Epithelial cell of proximal tubule (primary cell): Measurements from ENCODE around the gene ENTHD1. TPM values are rescaled to one million over a fixed set of nuclear protein-coding genes. Genes with fewer than 3 reads are reported as not detected.

ENCODE experiments used
- DNase-seq: peaks from one replicate; pipeline ENCODE4 v3.0.0-alpha.2; 2011; ENCODE audit warnings: low read depth
- H3K4me3 ChIP-seq: 2 replicates; pipeline ENCODE4 v1.5.1; 2011; ENCODE audit warnings: low read depth, mild to moderate bottlenecking, low read length
- CTCF ChIP-seq: conservative IDR thresholded peaks from 2 replicates; pipeline ENCODE4 v1.5.1; 2012; ENCODE audit warnings: low read depth, mild to moderate bottlenecking, low read length
- total RNA-seq: library from RNA; depleted of rRNA; stranded (reverse); fragments of >200 nt; gene quantifications from 2 replicates; pipeline ENCODE4 v1.2.3, GENCODE V29; 2015

ENTHD1 gene
- total RNA-seq, 1 donor from 2014 or later, result not detected

DNA sequence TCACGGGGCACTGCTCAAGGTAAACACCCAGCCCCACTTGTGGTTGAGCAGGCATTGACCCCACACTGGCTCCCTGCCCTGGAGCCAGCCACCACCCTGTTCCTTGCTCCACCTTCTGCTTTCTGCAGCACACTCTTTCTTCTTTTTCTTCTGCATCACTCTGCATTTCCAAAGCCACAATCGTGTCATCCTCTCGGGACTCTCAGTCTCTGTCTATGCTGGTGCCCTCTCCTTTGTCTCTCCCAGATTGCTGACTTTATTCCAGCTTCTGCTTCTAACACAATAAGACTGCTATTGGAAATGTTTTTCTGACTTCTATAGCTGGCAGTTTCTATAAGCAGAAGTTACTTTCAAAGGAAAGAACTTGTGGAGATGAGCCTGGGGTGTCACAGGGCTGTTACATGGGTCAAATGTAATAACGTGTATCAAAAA, 21.8 kb upstream of the ENTHD1 start:
- H3K4me3 ChIP-seq, result no peak overlapping the region
- TF ChIP-seq CTCF, result no peak
- DNase-seq, result no peak

DNA sequence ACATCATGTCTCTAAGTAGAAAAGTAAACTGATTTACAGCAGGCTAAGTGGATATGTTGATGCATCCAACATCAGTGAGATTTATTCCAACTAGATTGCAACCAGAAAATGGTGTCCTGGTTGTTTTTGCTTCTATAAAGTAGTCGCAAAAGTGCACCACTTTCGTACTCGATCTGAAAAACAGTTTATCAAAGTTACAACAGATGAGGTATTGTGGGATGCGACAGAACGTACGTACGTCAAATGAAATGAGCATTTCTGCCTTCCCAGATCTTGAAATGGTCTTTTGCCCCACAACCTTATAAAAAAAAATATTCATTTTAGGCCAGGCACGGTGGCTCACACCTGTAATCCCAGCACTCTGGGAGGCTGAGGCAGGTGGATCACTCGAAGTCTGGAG, 21.0 kb upstream of the ENTHD1 start:
- H3K4me3 ChIP-seq, result no peak overlapping the region
- no peak for TF ChIP-seq CTCF

DNA sequence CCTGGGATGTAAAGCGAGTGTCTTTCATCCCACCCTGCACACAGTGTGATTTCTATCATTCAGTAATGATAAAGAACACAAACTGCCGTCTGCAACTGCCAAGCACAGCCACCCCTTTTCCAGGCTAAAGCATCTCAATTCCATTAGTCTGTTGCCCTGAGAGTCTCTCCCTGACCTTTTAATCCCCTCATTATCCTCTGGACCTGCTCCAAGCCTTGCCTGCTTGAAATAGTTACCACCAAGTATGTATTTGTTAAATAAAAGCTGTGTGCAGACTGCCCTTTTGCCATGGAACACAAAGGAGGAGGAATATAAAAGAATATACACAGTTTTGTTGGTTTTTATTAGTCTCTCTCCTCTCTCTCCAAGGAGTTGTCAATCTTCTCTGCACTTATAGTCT, 20.3 kb upstream of the ENTHD1 start:
- DNase-seq, result no peak
- no peak overlapping the region for H3K4me3 ChIP-seq
- TF ChIP-seq CTCF, result no peak

More for the DNA sequence above, 21.0 kb upstream of the ENTHD1 start:
- DNase-seq, result no peak

- TF ChIP-seq CTCF, result no peak
Measured at GRCh38 chr22:39913321-39913720, 19.8 kb upstream of the ENTHD1 start.

DNA sequence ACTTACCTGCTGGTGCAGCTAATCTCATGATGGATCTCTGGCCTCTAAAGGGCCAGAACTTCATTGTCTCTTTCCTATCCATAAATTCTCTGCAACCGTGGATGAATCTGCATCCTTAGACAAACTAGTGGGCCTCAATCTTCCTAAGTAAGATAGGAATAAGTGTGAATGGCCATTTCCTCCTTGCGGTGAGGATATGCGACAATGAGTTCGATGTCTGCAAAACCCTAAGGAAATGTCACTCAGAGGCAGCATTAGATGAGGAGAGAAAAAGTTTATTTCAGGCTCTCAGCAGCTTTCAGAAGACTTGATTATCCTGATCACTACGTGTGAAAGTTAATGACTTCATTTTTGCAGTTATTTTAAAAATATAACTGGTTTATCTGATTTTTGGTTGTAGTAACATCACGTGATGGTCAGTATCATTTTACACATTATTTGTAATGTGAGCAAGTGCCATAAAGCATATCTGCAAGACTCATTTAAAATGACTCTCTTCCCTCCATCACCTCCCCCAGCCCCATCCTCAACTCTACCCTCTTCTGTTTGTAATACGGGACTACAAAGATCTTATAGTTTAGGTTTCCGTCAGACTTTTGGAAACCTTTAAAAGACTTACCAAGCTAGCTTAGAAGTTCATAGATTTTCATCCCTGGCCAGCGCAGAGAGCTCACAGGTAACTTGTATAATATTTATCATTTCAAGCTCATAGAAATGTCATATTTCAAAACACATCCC, 17.5 kb upstream of the ENTHD1 start:
- DNase-seq, result no peak
- H3K4me3 ChIP-seq, result no peak overlapping the region
- TF ChIP-seq CTCF, result no peak

More at GRCh38 chr22:39913321-39913720, 19.8 kb upstream of the ENTHD1 start:
- no peak for DNase-seq
- H3K4me3 ChIP-seq, result no peak overlapping the region

GRCh38 chr22:39908737-39909136, 15.2 kb upstream of the ENTHD1 start:
- peak; percentile 15 for DNase-seq
- H3K4me3 ChIP-seq, result no peak overlapping the region
- no peak for TF ChIP-seq CTCF

- no peak for TF ChIP-seq CTCF
- no peak for DNase-seq
Measured at GRCh38 chr22:39908136-39908535, 14.6 kb upstream of the ENTHD1 start.

More at GRCh38 chr22:39908136-39908535, 14.6 kb upstream of the ENTHD1 start:
- no peak overlapping the region for H3K4me3 ChIP-seq
